ENCODE results near the gene IKZF4.

- no peak for TF ChIP-seq CTCF (conservative IDR thresholded peaks at IDR 0.05; ENCODE audit: low read depth, low read length)
- no peak for TF ChIP-seq EZH2phosphoT487 (IDR thresholded peaks at IDR 0.05; ENCODE audit: borderline replicate concordance, low read length)
These were observed 1.1 kb downstream of the IKZF4 start for GRCh38 chr12:56021889-56022497.

Data from PC-3 (cell line).